PFSK-1 (cell line): ENCODE data around the gene CCDC110.

Experiments
- FOXP2 ChIP-seq: optimal IDR thresholded peaks from 2 replicates; pipeline ENCODE3; 2011; ENCODE audit warnings: borderline replicate concordance, control low read depth, inconsistent platforms; ENCODE audit not compliant: insufficient read depth; ENCODE audit errors: extremely low read length, extremely low read depth
- POLR2AphosphoS5 ChIP-seq: IDR thresholded peaks from 2 replicates; pipeline ENCODE4 v1.6.1; 2012; ENCODE audit warnings: low read depth, mild to moderate bottlenecking, control low read depth, low read length, moderate library complexity
- REST ChIP-seq, 2 experiments: IDR thresholded peaks; 2 replicates each; pipeline versions ENCODE4 v1.6.1 to v1.8.0; 2011 to 2012; ENCODE audit warnings: low read depth in 2 of 2, low read length in 2 of 2, control low read depth in 1 of 2, inconsistent platforms in 1 of 2, mild to moderate bottlenecking in 1 of 2, moderate library complexity in 1 of 2; ENCODE audit not compliant: insufficient read depth in 1 of 2
- SIN3A ChIP-seq: IDR thresholded peaks from 2 replicates; pipeline ENCODE4 v1.6.1; 2012; ENCODE audit warnings: mild to moderate bottlenecking, low read length, moderate library complexity, borderline replicate concordance; ENCODE audit not compliant: insufficient read depth
- TAF1 ChIP-seq: IDR thresholded peaks from 2 replicates; pipeline ENCODE4 v1.6.1; 2012; ENCODE audit warnings: low read length, control low read depth, borderline replicate concordance; ENCODE audit not compliant: insufficient read depth

Gene CCDC110

GRCh38 chr4:185500035-185500434, 28.5 kb upstream of the CCDC110 start:
- TF ChIP-seq TAF1, result no peak
- no peak for TF ChIP-seq REST (IDR thresholded peaks at IDR 0.05; ENCODE audit: insufficient read depth in 1 of 2, low read depth in 2 of 2, low read length in 2 of 2)
- no peak for TF ChIP-seq POLR2AphosphoS5
- no peak for TF ChIP-seq FOXP2
- no peak for TF ChIP-seq SIN3A

GRCh38 chr4:185488650-185489049, 17.1 kb upstream of the CCDC110 start:
- no peak for TF ChIP-seq POLR2AphosphoS5

DNA sequence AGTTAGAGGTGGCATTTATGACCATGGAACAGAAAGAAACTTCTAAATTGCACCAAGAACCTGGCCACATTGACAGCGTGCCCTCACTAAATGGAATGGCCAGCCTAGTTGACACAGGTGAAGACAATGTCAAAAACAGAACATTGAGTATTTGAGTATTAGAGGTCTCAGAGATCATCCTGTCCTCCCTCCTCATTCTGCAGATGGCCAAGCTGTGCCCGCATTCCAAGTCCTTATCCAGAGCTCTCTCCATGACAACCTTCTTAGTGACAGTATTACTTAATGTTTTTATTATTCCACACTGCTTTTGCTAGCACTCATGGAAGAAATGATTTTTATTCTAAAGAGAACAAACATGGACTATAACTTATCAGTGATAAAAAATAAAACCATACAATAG, 9.9 kb upstream of the CCDC110 start:
- TF ChIP-seq FOXP2, result no peak
- no peak for TF ChIP-seq POLR2AphosphoS5
- no peak for TF ChIP-seq SIN3A
- no peak for TF ChIP-seq TAF1
- TF ChIP-seq REST (IDR thresholded peaks at IDR 0.05; ENCODE audit: insufficient read depth in 1 of 2, low read depth in 2 of 2, low read length in 2 of 2), result no peak

GRCh38 chr4:185480016-185480732, 8.6 kb upstream of the CCDC110 start:
- TF ChIP-seq FOXP2, result no peak
- TF ChIP-seq POLR2AphosphoS5, result no peak
- no peak for TF ChIP-seq SIN3A
- TF ChIP-seq REST (IDR thresholded peaks at IDR 0.05; ENCODE audit: insufficient read depth in 1 of 2, low read depth in 2 of 2, low read length in 2 of 2), result no peak
- no peak for TF ChIP-seq TAF1

DNA sequence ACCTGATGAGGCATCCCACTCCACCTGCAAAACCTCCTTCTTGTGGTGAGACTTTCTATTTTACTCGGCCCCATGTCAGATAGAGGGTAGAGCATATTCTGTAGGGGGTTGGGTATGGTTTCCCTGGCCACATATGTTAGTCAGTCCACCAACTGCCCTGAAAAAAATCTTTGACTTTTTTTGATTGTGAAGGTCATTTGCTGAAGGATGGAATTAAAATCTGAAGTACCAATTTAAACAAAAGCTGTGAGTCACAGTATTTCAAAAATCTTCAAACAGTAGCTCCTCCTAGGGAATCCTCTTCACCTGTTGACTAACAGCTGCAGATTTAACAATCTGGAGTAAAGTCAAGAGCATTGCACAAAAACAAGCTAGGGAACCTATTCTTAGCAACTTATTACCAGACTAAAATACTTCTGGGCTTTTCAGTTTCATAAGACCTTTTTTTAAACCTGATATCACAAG, 8.0 kb upstream of the CCDC110 start:
- TF ChIP-seq SIN3A (no peak), REST (IDR thresholded peaks at IDR 0.05; ENCODE audit: insufficient read depth in 1 of 2, low read depth in 2 of 2, low read length in 2 of 2) (no peak), FOXP2 (no peak), TAF1 (no peak), POLR2AphosphoS5 (no peak)
